ENCODE data around the gene TMEM178A.

- TF ChIP-seq CTCF (IDR thresholded peaks at IDR 0.05 in 8 of 11, conservative IDR thresholded peaks at IDR 0.05 in 3 of 11) (no peak), POLR2A (IDR thresholded peaks at IDR 0.05) (no peak), POLR2AphosphoS5 (IDR thresholded peaks at IDR 0.05) (no peak)
Measured at GRCh38 chr2:39696101-39696553, 30.4 kb downstream of the TMEM178A start.
